GM21447 (cell line): ENCODE data around the gene KISS1R.
A peak's percentile ranks its signal among the peaks of the same experiment; 100 is the strongest.
"Not testable (repeated sequence)": the region's sequence is repeated elsewhere in the genome, so short reads cannot be mapped to it uniquely, and the experiment has no call there.

Experiments used
- ATAC-seq: cut with Tn5 transposase; IDR thresholded peaks from one replicate; pipeline ENCODE4 v1.9.1; 2021; ENCODE audit not compliant: unreplicated experiment

The KISS1R gene

DNA sequence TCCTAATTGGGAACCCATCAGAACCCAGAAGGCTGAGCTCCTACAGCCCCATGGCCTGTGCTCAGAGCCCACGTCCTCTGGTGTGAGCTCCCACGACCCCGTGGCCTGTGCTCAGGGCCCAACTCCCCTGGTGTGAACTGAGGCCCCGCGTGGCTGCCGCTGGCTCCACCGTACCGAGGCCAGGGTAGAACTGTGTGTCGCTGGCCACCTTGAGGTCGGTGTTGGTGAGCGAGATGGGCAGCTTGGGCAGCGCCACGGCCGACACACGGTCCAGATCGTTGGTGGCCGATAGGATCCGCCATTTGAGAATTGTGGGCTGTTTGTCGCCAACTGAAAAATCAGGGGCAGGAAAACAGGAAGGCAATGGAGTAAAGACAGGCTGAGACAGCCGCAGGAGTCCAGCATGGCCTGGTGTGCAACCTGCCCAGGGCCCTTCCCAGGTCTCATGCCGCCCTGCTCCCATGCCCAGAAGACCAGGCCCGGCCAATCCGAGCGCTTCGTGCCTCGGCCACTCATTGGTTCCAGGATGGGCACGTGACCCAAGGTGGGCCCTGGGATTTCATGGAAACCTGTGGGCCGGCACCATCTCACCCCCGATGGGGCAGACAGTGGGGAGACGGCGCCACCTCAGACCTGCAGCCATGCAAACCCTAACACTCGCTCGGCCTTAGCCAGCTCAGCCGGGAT is 35.6 kb upstream of the KISS1R start:
- no peak for ATAC-seq

DNA sequence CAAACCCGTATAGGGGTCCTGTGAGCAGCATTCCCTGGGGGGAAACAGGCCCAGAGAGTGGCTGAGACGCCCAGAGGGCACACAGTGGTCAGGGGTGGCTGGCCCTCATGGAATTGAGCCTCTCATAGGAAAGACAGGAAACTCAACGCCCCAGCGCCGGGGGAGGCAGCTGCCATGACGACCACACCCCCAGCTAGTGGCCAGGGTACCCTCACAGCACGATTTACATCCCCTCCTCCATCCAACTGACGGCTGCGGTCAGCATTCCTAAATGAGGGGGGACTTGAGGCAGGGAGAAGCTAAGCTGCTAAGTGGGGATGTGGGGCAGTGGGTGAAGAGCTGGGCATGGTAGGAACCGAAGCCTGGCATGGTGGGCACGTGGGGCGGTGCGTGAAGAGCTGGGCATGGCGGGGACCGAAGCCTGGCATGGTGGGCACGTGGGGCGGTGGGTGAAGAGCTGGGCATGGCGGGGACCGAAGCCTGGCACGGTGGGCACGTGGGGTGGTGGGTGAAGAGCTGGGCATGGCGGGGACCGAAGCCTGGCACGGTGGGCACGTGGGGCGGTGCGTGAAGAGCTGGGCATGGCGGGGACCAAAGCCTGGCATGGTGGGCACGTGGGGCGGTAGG is 34.1 kb upstream of the KISS1R start:
- no peak for ATAC-seq

DNA sequence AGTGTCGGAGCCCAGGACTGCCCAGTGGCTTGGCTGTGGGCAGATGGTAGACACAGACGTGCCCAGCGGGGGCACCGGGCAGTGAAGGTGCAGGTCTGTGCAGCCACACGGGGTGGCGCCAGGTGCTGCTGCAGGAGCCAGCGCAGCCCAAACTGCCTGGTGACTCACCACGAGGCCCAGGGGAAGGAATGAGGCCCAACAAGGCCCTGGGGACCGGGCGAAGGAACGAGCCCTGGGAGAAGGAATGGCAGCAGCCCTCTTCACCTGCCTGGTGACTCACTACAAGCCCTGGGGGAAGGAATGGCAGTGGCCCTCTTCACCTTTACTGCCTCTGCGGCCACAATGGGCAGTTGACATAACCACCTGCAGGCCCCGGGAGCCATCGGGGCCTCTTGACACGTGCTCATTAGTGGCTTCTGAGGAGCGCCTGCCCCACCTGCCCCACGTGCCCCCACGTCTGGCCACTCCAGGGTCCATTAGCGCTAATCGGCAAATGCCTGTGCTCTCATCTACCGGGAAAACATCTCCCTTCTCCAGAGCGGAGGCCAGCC is 33.4 kb upstream of the KISS1R start:
- no peak for ATAC-seq

DNA sequence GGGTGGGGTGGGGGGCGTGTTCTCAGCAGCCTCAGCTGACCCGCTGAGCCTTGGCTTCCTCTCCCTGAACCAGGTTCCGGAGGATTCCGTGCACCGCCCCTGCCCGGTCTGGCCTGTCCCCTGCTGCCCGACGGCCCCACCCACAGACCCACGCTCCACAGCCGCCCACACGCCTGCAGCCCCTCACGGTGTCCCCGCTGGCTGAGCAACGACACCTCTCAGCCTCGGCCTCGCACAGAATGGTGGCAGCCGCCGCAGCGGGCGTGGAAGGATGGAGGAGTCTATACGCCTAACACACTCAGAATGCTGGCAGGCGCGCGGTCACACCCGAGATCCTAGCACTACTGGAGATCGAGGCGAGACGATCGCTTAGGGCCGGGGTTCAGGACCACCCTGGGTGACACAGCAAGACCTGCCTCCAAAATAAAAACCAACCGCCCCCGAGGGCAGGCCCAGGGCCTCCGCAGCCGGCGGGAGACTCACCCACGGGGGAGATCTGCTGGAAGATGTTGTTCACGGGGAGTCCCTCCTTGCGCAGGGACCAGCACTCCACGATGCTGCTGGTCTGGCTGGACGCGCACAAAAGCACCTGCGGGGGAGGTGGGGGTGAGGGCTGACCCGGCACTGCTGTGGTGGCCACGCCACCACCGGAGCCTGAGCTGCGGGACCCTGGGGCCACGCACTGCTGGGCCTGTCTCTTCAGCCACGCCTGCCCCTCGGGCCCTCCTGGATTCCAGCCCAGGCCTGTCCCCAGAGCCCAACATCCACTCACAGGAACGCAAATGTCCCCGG is 32.5 kb upstream of the KISS1R start:
- ATAC-seq = no peak

DNA sequence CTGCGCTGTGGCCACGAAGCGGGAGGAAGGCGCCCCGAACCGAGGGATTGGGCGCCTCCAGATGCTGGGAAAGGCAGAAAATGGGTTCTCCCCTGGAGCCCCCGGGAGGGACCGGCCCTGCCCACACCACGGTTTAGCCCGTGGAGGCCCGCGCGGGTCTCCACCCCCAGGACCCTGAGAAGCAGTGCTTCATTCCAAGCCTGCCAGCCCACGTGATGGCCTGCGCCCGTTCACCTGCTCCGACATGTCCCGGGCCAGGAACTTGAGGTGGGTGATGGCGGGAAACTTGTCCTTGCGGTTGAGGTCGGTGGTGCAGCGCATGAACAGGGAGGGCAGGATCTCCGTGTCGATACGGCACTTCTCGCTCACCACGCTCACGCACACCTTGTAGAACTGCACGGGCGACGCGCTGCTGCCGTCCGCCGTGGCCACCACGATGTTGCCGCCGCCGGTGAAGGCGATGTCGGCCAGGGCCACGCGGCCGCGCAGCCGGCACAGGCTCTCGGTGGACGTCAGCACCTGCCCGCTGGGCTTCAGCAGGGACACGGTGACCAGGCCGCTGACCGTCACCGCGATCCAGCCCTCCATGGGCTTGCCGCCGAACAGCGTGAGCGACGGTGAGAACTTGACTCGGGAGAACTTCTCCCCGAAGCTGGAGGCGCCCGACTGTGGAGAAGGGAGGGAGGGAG is 31.5 kb upstream of the KISS1R start:
- no peak for ATAC-seq

DNA sequence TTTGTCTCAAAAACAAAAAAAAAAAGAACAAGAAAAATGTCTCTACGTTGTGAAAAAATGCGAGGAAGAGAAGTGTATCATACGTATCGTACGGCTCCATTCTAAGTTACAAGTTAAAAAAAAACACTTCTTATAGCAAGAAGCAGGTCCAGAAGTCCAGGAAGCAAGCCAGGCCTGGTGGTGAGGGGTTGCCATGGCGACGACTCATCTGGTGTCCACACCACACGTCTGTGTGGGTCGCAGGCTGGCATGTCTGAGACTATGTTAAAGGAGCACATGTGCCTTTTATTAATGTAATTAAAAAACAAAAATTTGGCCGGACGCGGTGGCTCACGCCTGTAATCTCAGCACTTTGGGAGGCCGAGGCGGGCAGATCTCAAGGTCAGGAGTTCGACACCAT is 30.1 kb upstream of the KISS1R start:
- ATAC-seq = no peak

DNA sequence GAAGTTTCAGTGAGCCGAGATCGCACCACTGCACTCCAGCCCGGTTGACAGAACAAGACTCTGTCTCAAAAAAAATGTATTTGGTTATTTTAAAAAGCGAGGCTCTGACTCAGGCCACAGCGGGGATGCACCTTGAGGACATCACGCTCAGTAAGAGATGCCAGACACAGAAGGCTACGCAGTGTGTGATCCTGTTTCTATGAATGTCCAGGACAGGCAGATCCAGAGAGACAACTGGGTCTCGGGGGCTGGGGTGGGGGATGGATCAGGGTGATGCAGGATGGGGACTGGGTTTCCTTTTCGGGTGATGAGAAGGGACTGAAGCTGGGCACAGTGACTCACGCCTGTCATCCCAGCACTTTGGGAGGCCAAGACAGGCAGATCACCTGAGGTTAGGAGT is 29.5 kb upstream of the KISS1R start:
- ATAC-seq = no peak

DNA sequence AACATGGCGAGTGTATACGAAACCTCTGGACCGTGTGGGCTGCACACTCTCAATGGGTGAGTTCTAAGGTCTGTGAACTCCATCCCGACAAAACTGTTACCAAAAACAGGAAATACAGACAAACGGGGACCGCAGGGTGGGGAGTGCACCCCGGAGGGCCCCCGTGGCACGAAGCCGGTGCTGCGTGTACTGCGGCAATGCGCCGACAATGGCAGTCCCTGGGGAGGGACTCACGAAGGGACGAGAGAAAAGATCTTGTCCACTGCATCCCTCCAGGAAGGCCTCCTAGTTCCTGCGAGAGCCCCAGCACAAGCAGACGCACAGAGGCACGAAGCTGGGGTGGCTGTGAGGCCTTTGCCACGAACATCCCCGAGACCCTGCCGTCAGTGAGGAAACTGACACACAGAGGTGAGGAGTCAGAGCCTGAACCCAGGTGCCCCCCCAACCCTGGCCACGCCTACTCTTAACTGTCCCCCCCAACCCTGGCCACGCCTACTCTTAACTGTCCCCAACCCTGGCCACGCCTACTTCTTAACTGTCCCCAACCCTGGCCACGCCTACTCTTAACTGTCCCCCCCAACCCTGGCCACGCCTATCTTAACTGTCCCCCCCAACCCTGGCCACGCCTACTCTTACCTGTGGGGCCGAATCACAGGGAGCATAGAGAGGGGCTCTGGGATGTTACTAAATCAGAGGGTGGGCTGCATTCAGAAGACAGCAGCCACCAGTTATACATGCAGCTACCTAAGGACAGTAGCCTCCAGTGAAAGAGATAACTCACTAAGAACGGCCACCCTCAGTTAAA is 28.4 kb upstream of the KISS1R start:
- no peak for ATAC-seq

DNA sequence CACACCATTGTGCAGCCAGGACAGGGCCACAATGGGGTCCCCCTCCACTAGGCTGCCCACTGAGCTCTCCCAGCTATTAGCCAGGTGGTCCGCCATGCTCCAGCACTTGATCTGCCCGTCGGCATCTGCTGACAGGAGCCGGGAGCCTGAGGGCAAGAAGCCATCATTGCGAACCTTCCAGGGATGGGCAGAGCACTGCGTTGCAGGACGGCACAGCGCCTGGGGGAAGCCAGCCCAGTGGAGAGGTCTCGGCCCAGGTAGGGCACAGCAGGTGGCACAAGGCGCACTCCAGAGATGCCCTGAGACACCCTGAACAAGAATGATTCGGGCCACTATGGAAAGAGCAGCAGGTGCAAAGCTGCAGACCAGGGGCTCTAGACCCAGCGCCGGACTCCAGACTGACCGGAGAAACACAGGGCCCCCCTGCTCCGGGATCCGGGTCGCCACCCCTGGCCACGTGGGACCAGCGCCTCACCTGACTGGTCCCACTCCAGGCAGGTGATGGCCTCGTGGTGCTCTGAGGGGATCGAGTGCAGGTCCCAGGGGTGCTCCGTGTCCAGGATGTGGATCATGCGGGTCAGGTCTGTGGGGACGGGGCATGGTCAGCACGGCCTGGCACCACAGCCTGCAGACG is 27.4 kb upstream of the KISS1R start:
- no peak for ATAC-seq

DNA sequence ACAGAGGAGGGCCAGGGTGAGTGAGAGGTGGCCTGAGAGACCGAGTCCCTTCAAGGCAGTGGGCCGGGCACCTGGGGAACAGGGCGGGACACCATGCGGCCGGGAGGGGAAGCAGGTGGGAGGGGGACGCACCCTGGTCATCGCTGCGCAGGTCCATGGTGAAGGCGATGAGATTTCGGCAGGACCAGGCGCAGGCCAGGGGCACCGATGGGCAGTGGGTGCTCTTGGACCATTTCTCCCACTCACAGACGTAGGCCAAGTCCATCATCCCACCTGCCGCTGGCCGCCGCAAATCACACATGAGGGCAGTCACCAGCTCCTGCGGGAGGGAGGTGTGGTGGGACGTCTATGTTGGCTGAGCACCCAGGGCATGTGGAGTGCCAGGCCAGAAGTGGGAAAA is 26.3 kb upstream of the KISS1R start:
- no peak for ATAC-seq

DNA sequence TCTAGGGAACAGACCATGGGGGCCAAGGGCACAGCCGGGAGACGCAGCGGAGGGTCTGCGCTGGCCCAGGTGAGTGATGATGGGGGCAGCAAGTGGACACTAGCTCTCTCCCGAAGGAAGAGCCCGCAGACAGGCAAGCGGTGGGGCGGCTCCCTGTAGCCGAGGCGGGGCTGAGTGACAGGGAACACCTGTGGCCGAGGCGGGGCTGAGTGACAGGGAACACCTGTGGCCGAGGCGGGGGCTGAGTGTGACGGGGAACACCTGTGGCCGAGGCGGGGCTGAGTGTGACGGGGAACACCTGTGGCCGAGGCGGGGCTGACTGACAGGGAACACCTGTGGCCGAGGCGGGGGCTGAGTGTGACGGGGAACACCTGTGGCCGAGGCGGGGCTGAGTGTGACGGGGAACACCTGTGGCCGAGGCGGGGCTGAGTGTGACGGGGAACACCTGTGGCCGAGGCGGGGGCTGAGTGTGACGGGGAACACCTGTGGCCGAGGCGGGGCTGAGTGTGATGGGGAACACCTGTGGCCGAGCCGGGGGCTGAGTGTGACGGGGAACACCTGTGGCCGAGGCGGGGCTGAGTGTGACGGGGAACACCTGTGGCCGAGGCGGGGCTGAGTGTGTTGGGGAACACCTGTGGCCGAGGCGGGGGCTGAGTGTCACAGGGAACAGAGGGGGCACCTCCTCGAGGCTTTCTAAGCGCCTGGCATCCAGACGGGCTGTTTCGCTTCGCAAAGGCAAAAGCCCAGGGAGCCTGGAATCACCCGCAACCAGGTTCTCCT is 25.5 kb upstream of the KISS1R start:
- ATAC-seq = not testable (repeated sequence)

DNA sequence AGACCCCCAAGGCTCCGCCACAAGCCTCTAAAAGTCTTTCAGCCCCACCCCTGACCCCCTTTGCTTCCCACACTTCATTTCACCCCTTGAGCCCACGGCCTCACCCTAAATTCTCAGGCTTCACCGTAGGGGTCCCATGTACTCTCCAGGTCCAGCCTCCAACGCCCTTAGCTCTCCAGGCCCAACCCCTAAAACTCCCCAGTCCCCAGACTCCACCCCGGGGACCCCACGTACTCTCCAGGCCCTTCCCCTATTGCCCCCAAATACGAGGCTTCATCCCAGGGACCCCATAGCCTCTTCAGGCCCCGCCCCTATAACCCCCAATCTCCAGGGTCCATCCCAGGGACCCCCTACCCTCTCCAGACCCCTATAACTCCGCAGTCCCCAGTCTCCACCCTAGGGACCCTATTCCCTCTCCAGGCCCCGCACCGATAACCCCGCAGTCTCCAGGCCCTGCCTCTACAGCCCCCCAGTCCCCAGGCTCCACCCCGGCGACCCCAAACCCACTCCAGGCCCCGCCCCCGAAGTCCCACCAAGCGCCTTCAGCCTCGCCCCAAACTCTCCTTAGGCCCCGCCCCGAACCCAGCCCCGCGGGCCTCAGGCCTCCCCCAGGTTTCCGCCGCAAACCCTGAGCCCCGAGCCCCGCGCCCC is 24.8 kb upstream of the KISS1R start:
- no peak for ATAC-seq

DNA sequence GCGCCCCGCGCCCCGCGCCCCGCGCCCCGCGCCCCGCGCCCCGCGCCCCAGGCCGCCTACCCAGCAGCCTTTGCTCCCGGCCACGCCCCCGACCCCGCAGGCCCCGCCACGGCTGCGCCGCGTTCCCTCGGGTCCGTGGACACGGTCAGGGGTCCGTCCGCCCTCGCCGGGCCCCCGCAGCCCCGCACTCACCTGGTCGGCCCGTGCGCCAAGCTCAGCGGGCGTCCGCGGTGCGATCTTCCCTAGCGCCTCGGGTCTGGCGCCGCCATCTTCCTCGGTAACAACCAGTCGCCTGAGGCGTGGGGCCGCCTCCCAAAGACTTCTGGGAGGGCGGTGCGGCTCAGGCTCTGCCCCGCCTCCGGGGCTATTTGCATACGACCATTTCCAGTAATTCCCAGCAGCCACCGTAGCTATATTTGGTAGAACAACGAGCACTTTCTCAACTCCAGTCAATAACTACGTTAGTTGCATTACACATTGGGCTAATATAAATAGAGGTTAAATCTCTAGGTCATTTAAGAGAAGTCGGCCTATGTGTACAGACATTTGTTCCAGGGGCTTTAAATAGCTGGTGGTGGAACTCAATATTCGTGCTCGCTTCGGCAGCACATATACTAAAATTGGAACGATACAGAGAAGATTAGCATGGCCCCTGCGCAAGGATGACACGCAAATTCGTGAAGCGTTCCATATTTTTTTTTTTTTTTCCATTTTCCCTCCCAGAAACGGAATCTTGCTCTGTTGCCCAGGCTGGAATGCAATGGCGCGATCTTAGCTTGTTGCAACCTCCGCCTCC is 24.0 kb upstream of the KISS1R start, which contains the start of the genes MED16 and RNU6-9:
TSS of gene MED16 (minus strand) at position 294 of the 796 bp plus-strand sequence. CDS start 2,056 bp downstream, outside the sequence.
TSS of gene RNU6-9 (plus strand) at position 591 of the 796 bp plus-strand sequence.
- peak; percentile 73 for ATAC-seq

DNA sequence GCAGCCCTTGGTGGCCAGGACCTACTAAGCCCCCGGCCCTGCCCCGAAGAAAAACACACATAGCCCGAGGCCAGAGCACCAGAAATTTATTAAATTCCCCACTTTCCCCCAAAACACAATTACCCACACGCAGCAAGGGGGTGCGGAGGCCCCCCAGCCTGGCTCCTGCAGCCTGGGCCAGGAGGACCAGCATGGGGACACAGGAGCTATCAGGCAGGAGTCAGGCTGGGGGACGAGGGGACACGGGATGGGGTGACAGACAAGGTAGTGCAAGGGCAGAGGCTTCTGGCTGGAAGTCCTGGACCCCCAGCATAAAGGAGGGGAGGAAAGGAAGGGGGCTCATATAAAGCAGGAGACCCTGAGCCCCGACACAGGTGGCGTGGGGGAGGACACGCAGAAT is 20.7 kb upstream of the KISS1R start:
- ATAC-seq = no peak

DNA sequence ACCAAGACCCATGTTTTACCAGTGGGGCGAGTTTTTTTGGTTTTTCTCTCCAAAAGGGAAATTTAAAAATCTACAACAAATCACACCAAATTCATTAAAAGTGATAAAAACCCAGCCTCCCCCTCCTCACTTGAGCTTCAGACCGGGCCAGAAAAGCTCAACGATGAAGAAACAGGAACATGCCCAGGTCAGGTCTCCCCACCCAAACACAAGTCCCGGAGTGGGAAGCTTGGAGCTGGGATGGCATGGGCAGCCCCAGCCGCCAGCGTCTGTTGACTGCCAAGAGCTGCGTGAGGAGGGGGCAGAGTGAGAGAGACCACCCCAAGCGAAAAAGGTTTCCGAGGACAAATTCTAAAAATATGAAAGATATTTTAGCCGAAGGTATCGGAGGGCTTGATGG is 20.1 kb upstream of the KISS1R start:
- no peak for ATAC-seq

DNA sequence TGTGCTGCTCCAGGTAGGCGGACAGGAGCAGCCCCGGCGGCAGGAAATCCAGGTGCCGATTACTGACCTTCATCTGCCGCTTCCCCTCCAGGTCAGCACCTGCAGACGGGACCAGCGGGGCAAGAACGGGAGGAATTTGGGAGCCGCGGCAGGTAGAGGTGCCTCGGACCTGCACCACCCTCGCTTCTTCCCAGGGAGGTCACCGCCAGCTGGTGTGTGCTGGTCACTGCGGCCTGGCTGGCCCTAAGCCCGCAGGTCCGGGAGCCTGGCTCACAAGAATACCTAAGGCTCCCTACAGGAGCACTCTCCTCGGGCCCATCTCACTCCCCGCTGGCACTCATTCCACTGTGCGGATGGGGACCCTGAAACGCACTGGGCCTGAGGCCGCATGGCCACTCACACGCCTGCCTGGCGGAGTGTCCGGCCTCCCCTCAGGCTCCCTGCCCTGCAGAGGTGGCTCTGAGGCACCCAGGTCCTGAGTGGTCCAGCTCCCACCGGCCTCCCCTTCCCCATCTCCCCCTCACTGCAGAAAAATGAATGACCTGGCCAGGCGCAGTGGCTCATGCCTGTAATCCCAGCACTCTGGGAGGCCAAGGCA is 19.6 kb upstream of the KISS1R start:
- ATAC-seq = no peak

DNA sequence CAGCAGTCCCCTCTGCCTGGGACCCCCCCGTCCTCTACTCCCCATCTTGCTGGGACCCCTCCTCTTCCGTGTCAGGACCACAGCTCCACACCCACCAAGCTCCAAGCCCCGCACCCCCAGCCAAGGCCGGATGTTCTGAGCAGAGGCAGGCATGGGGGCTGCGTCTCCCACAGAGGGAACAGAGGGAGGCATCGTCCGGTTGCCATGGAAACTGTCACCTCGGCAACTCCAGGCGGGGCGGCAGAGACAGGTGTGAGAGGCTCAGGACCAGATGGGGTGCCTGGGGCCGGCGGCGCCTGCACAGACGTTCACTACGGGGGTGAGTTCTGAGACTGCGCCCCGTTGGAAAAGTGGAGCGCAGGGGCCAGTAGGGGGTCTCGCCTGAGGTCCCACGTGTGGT is 18.5 kb upstream of the KISS1R start:
- no peak for ATAC-seq
